Progenitor cell of endocrine pancreas (in vitro differentiated cells): ENCODE data around the gene SMAD3. TPM values are rescaled to one million over a fixed set of nuclear protein-coding genes. Genes with fewer than 3 reads are reported as not detected.

Experiments used
- DNase-seq: peaks from one replicate; pipeline ENCODE4 v3.0.0; 2021; ENCODE audit warnings: low spot score; ENCODE audit not compliant: unreplicated experiment
- H3K27ac Mint-ChIP-seq: 2 replicates; pipeline ENCODE4 v1.8.0; 2021; ENCODE audit warnings: mild to moderate bottlenecking, moderate library complexity, mixed read lengths
- H3K27me3 Mint-ChIP-seq: 2 replicates; pipeline ENCODE4 v1.8.0; 2021; ENCODE audit warnings: mixed read lengths
- H3K36me3 Mint-ChIP-seq: 2 replicates; pipeline ENCODE4 v1.8.0; 2022; ENCODE audit warnings: mixed read lengths; ENCODE audit not compliant: insufficient read depth
- H3K4me1 Mint-ChIP-seq: 2 replicates; pipeline ENCODE4 v1.8.0; 2021; ENCODE audit warnings: low read depth, mixed read lengths
- H3K4me3 Mint-ChIP-seq: 2 replicates; pipeline ENCODE4 v1.8.0; 2021; ENCODE audit warnings: low read depth, mild to moderate bottlenecking, moderate library complexity, mixed read lengths
- H3K9me3 Mint-ChIP-seq: 2 replicates; pipeline ENCODE4 v1.8.0; 2021; ENCODE audit warnings: low read depth, mixed read lengths
- total RNA-seq: library from RNA; stranded (reverse); gene quantifications from 2 replicates; pipeline ENCODE4 v1.2.1, GENCODE V29; 2021
- TF ChIP-seq, protein P1 (sequence below): fragments of 200-600 bp; sonication (generic); IDR thresholded peaks from one replicate; pipeline ENCODE4 v1.5.0; 2021; ENCODE audit warnings: antibody characterized with exemption, mild to moderate bottlenecking; ENCODE audit not compliant: unreplicated experiment

Gene SMAD3
- total RNA-seq, 1 donor from 2014 or later: 51.3 TPM

DNA sequence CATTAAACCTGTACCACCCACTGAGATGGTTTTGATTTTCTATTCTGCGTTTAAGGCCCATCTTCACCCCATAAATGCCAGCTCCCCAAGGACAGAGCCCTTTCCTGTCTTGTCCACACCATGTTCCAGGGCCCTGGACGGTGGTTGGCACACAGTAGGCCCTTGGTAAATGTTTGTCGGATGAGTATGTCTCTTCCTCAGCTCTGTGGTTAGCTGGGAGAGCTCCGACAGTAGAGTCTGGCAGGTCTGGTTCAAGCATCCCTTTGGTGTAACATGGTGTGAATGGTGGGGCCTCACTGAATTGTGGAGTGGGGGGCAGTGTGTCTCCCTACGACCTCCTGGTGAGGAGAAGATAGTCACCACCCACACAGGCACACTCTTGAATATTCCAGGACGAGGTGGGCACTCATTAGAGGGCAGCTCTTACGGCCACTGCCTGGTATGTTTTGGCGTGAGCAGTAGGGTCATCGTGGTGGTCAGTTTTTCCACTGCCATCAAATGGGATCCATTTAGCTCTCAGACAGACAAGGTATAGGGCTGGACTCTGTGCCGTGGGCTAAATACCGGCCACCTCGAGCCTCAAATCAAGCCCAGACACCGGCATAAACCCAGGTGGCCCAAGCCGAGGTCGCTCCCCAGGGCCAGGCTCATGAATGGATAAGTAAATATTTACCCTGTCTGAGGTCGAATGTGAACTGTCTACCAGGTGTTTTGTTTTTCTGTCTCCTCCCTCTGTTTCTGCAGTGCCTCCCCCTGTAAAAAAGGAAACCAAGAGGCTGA lies 61.3 kb downstream of the SMAD3 start:
- H3K36me3 Mint-ChIP-seq: no peaks in the 10 kb centered on the region
- H3K27ac Mint-ChIP-seq: peak overlapping the region; percentile 63
- DNase-seq: no peak
- TF ChIP-seq, protein P1, sequence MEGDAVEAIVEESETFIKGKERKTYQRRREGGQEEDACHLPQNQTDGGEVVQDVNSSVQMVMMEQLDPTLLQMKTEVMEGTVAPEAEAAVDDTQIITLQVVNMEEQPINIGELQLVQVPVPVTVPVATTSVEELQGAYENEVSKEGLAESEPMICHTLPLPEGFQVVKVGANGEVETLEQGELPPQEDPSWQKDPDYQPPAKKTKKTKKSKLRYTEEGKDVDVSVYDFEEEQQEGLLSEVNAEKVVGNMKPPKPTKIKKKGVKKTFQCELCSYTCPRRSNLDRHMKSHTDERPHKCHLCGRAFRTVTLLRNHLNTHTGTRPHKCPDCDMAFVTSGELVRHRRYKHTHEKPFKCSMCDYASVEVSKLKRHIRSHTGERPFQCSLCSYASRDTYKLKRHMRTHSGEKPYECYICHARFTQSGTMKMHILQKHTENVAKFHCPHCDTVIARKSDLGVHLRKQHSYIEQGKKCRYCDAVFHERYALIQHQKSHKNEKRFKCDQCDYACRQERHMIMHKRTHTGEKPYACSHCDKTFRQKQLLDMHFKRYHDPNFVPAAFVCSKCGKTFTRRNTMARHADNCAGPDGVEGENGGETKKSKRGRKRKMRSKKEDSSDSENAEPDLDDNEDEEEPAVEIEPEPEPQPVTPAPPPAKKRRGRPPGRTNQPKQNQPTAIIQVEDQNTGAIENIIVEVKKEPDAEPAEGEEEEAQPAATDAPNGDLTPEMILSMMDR: no peak
- peaks cover 26% of the 10 kb centered on the region for H3K4me1 Mint-ChIP-seq
- no peaks in the 10 kb centered on the region for H3K27me3 Mint-ChIP-seq
- H3K9me3 Mint-ChIP-seq: no peaks in the 10 kb centered on the region
- H3K4me3 Mint-ChIP-seq: peak overlapping the region; percentile 20

DNA sequence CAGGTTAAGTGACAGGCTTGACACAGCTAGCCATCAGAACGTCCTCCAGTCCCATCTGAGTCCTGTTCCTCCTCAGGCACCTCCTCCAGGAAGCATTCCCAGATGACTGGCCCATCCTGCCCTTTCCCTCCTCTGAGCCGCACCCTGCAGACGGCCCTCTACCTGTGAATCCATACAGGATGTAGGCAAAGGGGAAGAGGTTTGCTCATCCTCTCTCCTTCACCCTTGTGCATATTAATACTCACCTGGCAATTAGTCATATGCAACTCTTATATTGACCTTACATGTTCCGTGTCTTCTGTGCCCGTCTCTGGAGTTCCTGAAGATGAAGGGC lies 61.9 kb downstream of the SMAD3 start:
- no peak for DNase-seq
- peaks cover 26% of the 10 kb centered on the region for H3K4me1 Mint-ChIP-seq
- peak overlapping the region; percentile 20 for H3K4me3 Mint-ChIP-seq
- no peaks in the 10 kb centered on the region for H3K27me3 Mint-ChIP-seq
- no peaks in the 10 kb centered on the region for H3K36me3 Mint-ChIP-seq
- no peaks in the 10 kb centered on the region for H3K9me3 Mint-ChIP-seq
- peak overlapping the region; percentile 63 for H3K27ac Mint-ChIP-seq
- TF ChIP-seq, protein P1: no peak

DNA sequence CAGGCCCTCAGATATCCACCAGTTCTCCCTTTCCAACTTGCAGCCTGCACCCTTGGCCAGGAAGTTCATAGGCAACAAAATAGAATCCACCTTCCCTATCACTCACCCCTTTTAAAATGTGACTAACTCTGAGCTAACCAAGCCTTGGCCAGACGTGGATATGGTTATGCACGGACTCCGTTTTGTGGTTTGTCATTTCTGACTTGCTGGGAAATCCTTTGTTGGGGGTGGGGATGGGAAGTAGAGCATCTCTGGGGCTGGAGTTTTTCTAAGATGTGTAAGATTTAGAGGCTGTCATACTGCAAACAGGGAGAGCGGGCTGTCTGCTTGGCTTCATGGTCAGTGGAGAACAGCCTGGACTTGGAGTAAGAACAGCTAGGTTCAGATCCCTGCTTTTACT lies 62.6 kb downstream of the SMAD3 start:
- peak overlapping the region; percentile 39 for H3K27ac Mint-ChIP-seq
- no peak for DNase-seq
- peaks cover 29% of the 10 kb centered on the region for H3K4me1 Mint-ChIP-seq
- H3K27me3 Mint-ChIP-seq: no peaks in the 10 kb centered on the region
- H3K4me3 Mint-ChIP-seq: no peak overlapping the region
- TF ChIP-seq, protein P1: no peak
- H3K36me3 Mint-ChIP-seq: no peaks in the 10 kb centered on the region
- no peaks in the 10 kb centered on the region for H3K9me3 Mint-ChIP-seq

- no peak overlapping the region for H3K4me3 Mint-ChIP-seq
- H3K27ac Mint-ChIP-seq: no peak overlapping the region
- peaks cover 39% of the 10 kb centered on the region for H3K4me1 Mint-ChIP-seq
- DNase-seq: no peak
- TF ChIP-seq, protein P1: no peak
- no peaks in the 10 kb centered on the region for H3K27me3 Mint-ChIP-seq
- no peaks in the 10 kb centered on the region for H3K36me3 Mint-ChIP-seq
- H3K9me3 Mint-ChIP-seq: no peaks in the 10 kb centered on the region
Observed at GRCh38 chr15:67130166-67130565, 64.8 kb downstream of the SMAD3 start.

DNA sequence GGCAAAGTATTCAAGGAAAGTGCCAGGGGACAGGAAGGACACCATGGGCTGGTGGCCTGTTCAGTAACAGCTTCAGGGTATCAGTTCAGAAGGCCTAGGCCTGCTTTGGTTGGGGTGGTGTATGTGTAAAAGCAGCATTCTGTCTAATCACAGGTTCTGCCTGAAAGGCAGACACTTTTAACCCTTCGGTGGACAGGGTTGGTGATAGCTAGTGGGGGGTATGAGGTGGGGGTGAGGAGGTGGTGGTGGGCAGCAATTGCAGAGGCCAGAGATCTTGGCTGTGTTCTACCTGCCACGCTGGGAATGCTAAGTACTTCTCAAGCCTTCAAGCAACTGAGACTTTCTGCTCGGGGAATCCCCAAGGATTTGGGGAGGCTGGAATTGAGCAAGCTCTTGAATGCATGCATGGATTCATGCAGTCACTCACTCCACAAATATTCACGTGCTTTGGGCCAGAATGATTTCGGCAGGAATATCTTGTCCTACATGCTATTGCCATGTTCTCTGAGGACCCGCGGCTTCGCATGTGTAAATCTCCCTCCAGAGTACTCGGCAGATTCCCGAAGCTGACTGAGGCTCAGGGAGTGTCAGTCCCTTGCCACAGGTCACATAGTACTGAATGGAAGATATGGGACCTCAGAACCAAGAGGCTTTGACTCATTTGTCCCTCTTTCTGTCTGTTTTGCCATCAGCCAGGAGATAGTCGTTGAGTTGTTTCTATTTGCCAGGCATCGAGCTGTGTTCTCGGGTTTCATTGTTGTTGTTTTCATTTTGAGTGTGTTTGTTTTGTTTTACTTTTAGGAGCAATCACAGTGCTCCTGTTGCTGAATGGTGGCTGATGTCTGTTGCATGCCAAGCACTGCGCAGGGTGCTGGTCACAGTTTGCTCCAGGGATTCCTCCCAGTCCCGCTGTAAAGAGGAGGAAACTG lies 65.5 kb downstream of the SMAD3 start:
- Mint-ChIP-seq H3K4me3 (no peak overlapping the region), H3K4me1 (peaks cover 38% of the 10 kb centered on the region), H3K36me3 (no peaks in the 10 kb centered on the region), H3K27ac (no peak overlapping the region), H3K27me3 (no peaks in the 10 kb centered on the region), H3K9me3 (no peaks in the 10 kb centered on the region)
- no peak for DNase-seq
- TF ChIP-seq, protein P1: no peak
